HG03354 (cell line): ENCODE data around the gene PRKCQ.

Source experiments
- ATAC-seq: cut with Tn5 transposase; IDR thresholded peaks from one replicate; pipeline ENCODE4 v1.9.1; 2021; ENCODE audit warnings: mild to moderate bottlenecking; ENCODE audit not compliant: unreplicated experiment, poor library complexity, severe bottlenecking

PRKCQ gene

GRCh38 chr10:6579904-6580278, at the start of gene PRKCQ:
Gene PRKCQ, minus strand, starts transcription at chr10:6580276. Its CDS starts 65,141 bp downstream, at chr10:6515135.
- no peak for ATAC-seq

- ATAC-seq: no peak
Measured at GRCh38 chr10:6625428-6625827, 45.4 kb upstream of the PRKCQ start.

- ATAC-seq: no peak
Measured at GRCh38 chr10:6624392-6624791, 44.3 kb upstream of the PRKCQ start.

GRCh38 chr10:6622921-6623320, 42.8 kb upstream of the PRKCQ start:
- ATAC-seq: no peak

- ATAC-seq: no peak
Measured at GRCh38 chr10:6621536-6621935, 41.5 kb upstream of the PRKCQ start.

- no peak for ATAC-seq
Measured at GRCh38 chr10:6619660-6620059, 39.6 kb upstream of the PRKCQ start.

- ATAC-seq: no peak
Measured at GRCh38 chr10:6618340-6618739, 38.3 kb upstream of the PRKCQ start.

- no peak for ATAC-seq
Measured at GRCh38 chr10:6617309-6618076, 37.4 kb upstream of the PRKCQ start.

- ATAC-seq: no peak
Measured at GRCh38 chr10:6615971-6616370, 35.9 kb upstream of the PRKCQ start.

- ATAC-seq: no peak
Measured at GRCh38 chr10:6612371-6612770, 32.3 kb upstream of the PRKCQ start.

GRCh38 chr10:6610647-6611046, 30.6 kb upstream of the PRKCQ start:
- ATAC-seq: no peak

GRCh38 chr10:6609625-6610024, 29.5 kb upstream of the PRKCQ start:
- ATAC-seq: no peak

GRCh38 chr10:6607778-6608177, 27.7 kb upstream of the PRKCQ start:
- no peak for ATAC-seq

- no peak for ATAC-seq
Measured at GRCh38 chr10:6607182-6607581, 27.1 kb upstream of the PRKCQ start.

- no peak for ATAC-seq
Measured at GRCh38 chr10:6603142-6604125, 23.4 kb upstream of the PRKCQ start.

- ATAC-seq: no peak
Measured at GRCh38 chr10:6602700-6603084, 22.6 kb upstream of the PRKCQ start.

- ATAC-seq: no peak
Measured at GRCh38 chr10:6602026-6602699, 22.1 kb upstream of the PRKCQ start.

GRCh38 chr10:6601246-6601805, 21.2 kb upstream of the PRKCQ start:
- ATAC-seq: no peak

- no peak for ATAC-seq
Measured at GRCh38 chr10:6600224-6600987, 20.3 kb upstream of the PRKCQ start.
